IMR-90 (cell line): ENCODE measurements around the gene EEF1AKMT2. TPM values are rescaled to one million over a fixed set of nuclear protein-coding genes. Genes with fewer than 3 reads are reported as not detected.
A peak's percentile ranks its signal among the peaks of the same experiment; 100 is the strongest.

ENCODE experiments used
- ATAC-seq: fragments of 200-7000 bp; cut with Tn5 transposase; 2 replicates; pipeline ENCODE4 v1.9.1; 2020; ENCODE audit warnings: low read depth, mild to moderate bottlenecking, moderate library complexity
- BruUV-seq: library from RNA; stranded (reverse); fragments of 400-500 nt; replicated peaks from 2 replicates; lab custom pipeline; 2021; lab: Mats Ljungman, UMichigan
- CTCF ChIA-PET: fragments of 300-600 bp; formaldehyde crosslinking; extraction: SDS; loops from one replicate; lab custom pipeline; 2021; ENCODE audit warnings: antibody characterized with exemption; lab: Yijun Ruan, JAX
- POLR2A ChIA-PET: fragments of 300-600 bp; sonication (Branson Sonifier 250); formaldehyde crosslinking; loops from one replicate; lab custom pipeline; 2022; ENCODE audit warnings: antibody characterized with exemption; ENCODE audit not compliant: unreplicated experiment; lab: Charles Lee
- DNase-seq: peaks from one replicate; pipeline ENCODE4 v3.0.0; 2013
- H2AFZ ChIP-seq: replicated peaks from 2 replicates; pipeline ENCODE3; 2013; ENCODE audit warnings: low read length, mild to moderate bottlenecking; ENCODE audit not compliant: poor library complexity
- H2AK5ac ChIP-seq: 2 replicates; pipeline ENCODE4 v1.6.1; 2013; ENCODE audit warnings: low read depth, low read length, inconsistent platforms
- H2AK9ac ChIP-seq: replicated peaks from 2 replicates; pipeline ENCODE3; 2013; ENCODE audit warnings: mild to moderate bottlenecking, low read depth, low read length, moderate library complexity; ENCODE audit not compliant: poor library complexity
- H2BK120ac ChIP-seq: 2 replicates; pipeline ENCODE4 v1.6.1; 2013; ENCODE audit warnings: low read depth, low read length, inconsistent platforms
- H2BK15ac ChIP-seq: 3 replicates; pipeline ENCODE4 v1.6.1; 2013; ENCODE audit warnings: low read depth, low read length, inconsistent platforms
- H2BK20ac ChIP-seq: 2 replicates; pipeline ENCODE4 v1.6.1; 2013; ENCODE audit warnings: low read depth, mild to moderate bottlenecking, inconsistent platforms, low read length, moderate library complexity
- H2BK5ac ChIP-seq: 2 replicates; pipeline ENCODE4 v1.6.1; 2013; ENCODE audit warnings: mild to moderate bottlenecking, low read depth, low read length, inconsistent platforms; ENCODE audit not compliant: poor library complexity, severe bottlenecking
- H3K14ac ChIP-seq: replicated peaks from 2 replicates; pipeline ENCODE4 v1.6.1; 2013; ENCODE audit warnings: low read depth, low read length, inconsistent platforms
- H3K18ac ChIP-seq: 2 replicates; pipeline ENCODE4 v1.6.1; 2013; ENCODE audit warnings: low read depth, low read length, control low read depth
- H3K23ac ChIP-seq: 2 replicates; pipeline ENCODE4 v1.6.1; 2013; ENCODE audit warnings: low read depth, low read length, inconsistent platforms
- H3K27ac ChIP-seq: 2 replicates; pipeline ENCODE4 v1.5.1; 2013; ENCODE audit warnings: mild to moderate bottlenecking, control low read depth, low read length; ENCODE audit not compliant: insufficient read depth
- H3K27me3 ChIP-seq: 2 replicates; pipeline ENCODE4 v1.6.1; 2013; ENCODE audit warnings: low read length; ENCODE audit not compliant: control insufficient read depth, insufficient read depth
- H3K36me3 ChIP-seq: 2 replicates; pipeline ENCODE4 v1.6.1; 2013; ENCODE audit warnings: low read length, mixed read lengths; ENCODE audit not compliant: control insufficient read depth, insufficient read depth
- H3K4ac ChIP-seq: 2 replicates; pipeline ENCODE4 v1.6.1; 2013; ENCODE audit warnings: low read depth, low read length, inconsistent platforms
- H3K4me1 ChIP-seq: 2 replicates; pipeline ENCODE4 v1.6.1; 2013; ENCODE audit warnings: low read length, mixed read lengths; ENCODE audit not compliant: control insufficient read depth, insufficient read depth
- H3K4me2 ChIP-seq: 2 replicates; pipeline ENCODE4 v1.6.1; 2013; ENCODE audit warnings: low read depth, mild to moderate bottlenecking, control low read depth, low read length, moderate library complexity
- H3K4me3 ChIP-seq: 2 replicates; pipeline ENCODE4 v1.5.1; 2013; ENCODE audit warnings: low read depth, mild to moderate bottlenecking, control low read depth, low read length, moderate library complexity; ENCODE audit not compliant: insufficient read depth
- H3K56ac ChIP-seq: 2 replicates; pipeline ENCODE4 v1.6.1; 2013; ENCODE audit warnings: low read length, inconsistent platforms; ENCODE audit not compliant: insufficient read depth; ENCODE audit errors: extremely low read depth
- H3K79me1 ChIP-seq, 2 experiments: 2 replicates each; pipeline ENCODE4 v1.6.1; 2013; ENCODE audit warnings: low read length in 2 of 2, inconsistent platforms in 1 of 2, low read depth in 1 of 2
- H3K9ac ChIP-seq: 2 replicates; pipeline ENCODE4 v1.6.1; 2013; ENCODE audit warnings: low read depth, low read length, control low read depth
- H3K9me1 ChIP-seq: 2 replicates; pipeline ENCODE4 v1.6.1; 2013; ENCODE audit warnings: low read length, inconsistent platforms; ENCODE audit not compliant: insufficient read depth
- H3K9me3 ChIP-seq: 2 replicates; pipeline ENCODE4 v1.6.1; 2013; ENCODE audit warnings: low read length; ENCODE audit not compliant: control insufficient read depth, insufficient read depth
- H4K20me1 ChIP-seq: 2 replicates; pipeline ENCODE4 v1.6.1; 2013; ENCODE audit warnings: low read length, inconsistent platforms; ENCODE audit not compliant: insufficient read depth
- H4K5ac ChIP-seq: 2 replicates; pipeline ENCODE4 v1.6.1; 2013; ENCODE audit warnings: mild to moderate bottlenecking, low read depth, low read length, control low read depth
- H4K8ac ChIP-seq, 2 experiments: 2 replicates each; pipeline ENCODE4 v1.6.1; 2013; ENCODE audit warnings: low read depth in 2 of 2, low read length in 2 of 2, control low read depth in 1 of 2, inconsistent platforms in 1 of 2
- H4K91ac ChIP-seq: 2 replicates; pipeline ENCODE4 v1.6.1; 2013; ENCODE audit warnings: low read depth, low read length, inconsistent platforms; ENCODE audit not compliant: insufficient read depth
- BHLHE40 ChIP-seq: fragments of 150-350 bp; IDR thresholded peaks from 2 replicates; pipeline ENCODE4 v1.6.1; 2016; ENCODE audit warnings: mild to moderate bottlenecking, low read depth, low read length
- POLR2A ChIP-seq: IDR thresholded peaks from 2 replicates; pipeline ENCODE4 v1.6.1; 2012; ENCODE audit warnings: mild to moderate bottlenecking, low read depth, low read length
- RAD21 ChIP-seq: IDR thresholded peaks from 2 replicates; pipeline ENCODE4 v1.6.1; 2012; ENCODE audit warnings: low read length, improper control_type of control experiment
- SMC3 ChIP-seq: fragments of 150-350 bp; IDR thresholded peaks from 2 replicates; pipeline ENCODE4 v1.6.1; 2016; ENCODE audit warnings: low read depth, mild to moderate bottlenecking, antibody characterized with exemption, low read length, moderate library complexity
- WGBS, 2 experiments: methylation state at CpG; one replicate each; pipeline versions ENCODE4 v1.1.5 to v1.1.7; 2013; ENCODE audit warnings: missing lambda C conversion rate in 2 of 2; ENCODE audit not compliant: insufficient read length in 1 of 2; ENCODE audit errors: extremely low coverage in 2 of 2; 5-methylcytosine and 5-hydroxymethylcytosine counted together
- dilution Hi-C: fragments of 300-500 bp; cut with HindIII; formaldehyde crosslinking; loops from one replicate; pipeline ENCODE4 v1.14.3; 2018; ENCODE audit warnings: low sequenced_read_pairs; ENCODE audit not compliant: unreplicated experiment
- in situ Hi-C: fragments of 300-500 bp; cut with MboI; formaldehyde crosslinking; loops from 3 replicates; pipeline ENCODE4 v1.14.3; 2019; ENCODE audit warnings: low sequenced_read_pairs, inconsistent platforms, mixed read lengths
- intact Hi-C: fragments of 100-400 bp; cut with micrococcal nuclease; formaldehyde crosslinking; loops from 2 replicates; pipeline ENCODE4 v1.10.0; 2022
- polyA plus RNA-seq, 3 experiments: library from polyadenylated mRNA; depleted of rRNA; stranded (reverse); fragments of >200 nt; gene quantifications; 2 replicates each; pipeline ENCODE4 v1.2.3, GENCODE V29; 2012; ENCODE audit warnings: low replicate concordance in 1 of 3
- total RNA-seq: library from RNA; depleted of rRNA; stranded (reverse); fragments of >200 nt; gene quantifications from 2 replicates; pipeline ENCODE4 v1.2.3, GENCODE V29; 2012
- TF ChIP-seq, protein P1 (sequence below): conservative IDR thresholded peaks from 2 replicates; pipeline ENCODE4 v1.5.1; 2012; ENCODE audit warnings: mild to moderate bottlenecking, low read depth, low read length, improper control_type of control experiment

EEF1AKMT2 gene
- total and polyA plus RNA-seq, 2 of the 4 experiments (the other 2 are of a cell fraction), result 9.7 to 12.7 TPM

DNA sequence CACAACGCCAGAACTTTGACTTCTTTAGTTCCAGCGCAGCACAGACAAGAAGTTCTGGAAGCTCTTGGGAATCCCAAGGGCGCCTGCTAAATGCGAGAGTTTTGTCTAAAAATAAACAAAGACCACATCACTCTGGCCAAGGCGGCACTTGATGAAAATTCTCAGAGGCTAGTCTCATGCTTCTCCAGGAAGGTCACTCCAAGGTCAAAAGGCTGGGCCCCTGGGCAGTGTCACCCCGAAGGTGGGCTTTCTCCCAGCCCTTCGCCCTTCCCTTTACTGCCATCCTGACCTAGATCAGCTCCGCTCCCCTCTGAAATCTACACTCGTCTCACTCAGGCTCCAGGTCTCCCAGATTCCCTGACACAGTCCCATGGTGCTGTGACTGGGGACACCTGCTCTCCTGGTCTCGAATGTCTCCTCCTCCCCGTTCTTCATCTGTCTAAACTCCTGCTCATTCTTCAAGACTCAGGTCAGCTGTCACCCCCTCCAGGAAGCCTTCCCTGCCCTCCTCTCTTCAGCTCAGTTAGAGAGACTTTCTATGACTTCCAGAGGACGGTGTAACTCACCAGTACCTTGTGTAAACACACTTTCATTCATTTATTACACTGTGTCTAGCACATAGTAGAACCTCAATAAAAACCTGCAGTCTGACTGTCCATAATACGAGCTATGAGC, 58.0 kb downstream of the EEF1AKMT2 start:
- Histone ChIP-seq H4K91ac (no peak overlapping the region), H4K5ac (no peak overlapping the region), H2BK5ac (no peak overlapping the region), H3K18ac (no peak overlapping the region), H3K4me1 (peaks cover 18% of the 10 kb centered on the region), H2AFZ (peak overlapping the region; percentile 26), H3K9ac (no peak overlapping the region), H3K14ac (no peak overlapping the region), H3K9me1 (peaks cover 4% of the 10 kb centered on the region; the same call in 1 of the 2 replicates), H2AK9ac (peak overlapping the region; percentile 7), H3K4me2 (no peak overlapping the region), H3K23ac (no peak overlapping the region), H3K36me3 (0 out of 2 replicates have a peak, but pooled peaks cover 1% of the 10 kb centered on the region), H4K8ac (no peak overlapping the region), H2BK20ac (no peak overlapping the region), H3K27me3 (no peaks in the 10 kb centered on the region), H3K4ac (no peak overlapping the region), H3K27ac (no peak overlapping the region), H3K4me3 (no peak overlapping the region), H2BK120ac (no peak overlapping the region), H3K56ac (no peak overlapping the region), H2BK15ac (no peak overlapping the region), H3K9me3 (no peaks in the 10 kb centered on the region), H2AK5ac (no peak overlapping the region), H3K79me1 (peaks cover 3 to 33% of the 10 kb centered on the region in 2 experiments; a peak in 2 of 4 replicates), H4K20me1 (peaks cover 17% of the 10 kb centered on the region)
- in situ Hi-C loops (no loop called here), dilution Hi-C loops (no loop called here), intact Hi-C loops (no loop called here)
- no peak for TF ChIP-seq BHLHE40
- TF ChIP-seq SMC3, result no peak
- no peak for TF ChIP-seq POLR2A
- TF ChIP-seq, protein P1, sequence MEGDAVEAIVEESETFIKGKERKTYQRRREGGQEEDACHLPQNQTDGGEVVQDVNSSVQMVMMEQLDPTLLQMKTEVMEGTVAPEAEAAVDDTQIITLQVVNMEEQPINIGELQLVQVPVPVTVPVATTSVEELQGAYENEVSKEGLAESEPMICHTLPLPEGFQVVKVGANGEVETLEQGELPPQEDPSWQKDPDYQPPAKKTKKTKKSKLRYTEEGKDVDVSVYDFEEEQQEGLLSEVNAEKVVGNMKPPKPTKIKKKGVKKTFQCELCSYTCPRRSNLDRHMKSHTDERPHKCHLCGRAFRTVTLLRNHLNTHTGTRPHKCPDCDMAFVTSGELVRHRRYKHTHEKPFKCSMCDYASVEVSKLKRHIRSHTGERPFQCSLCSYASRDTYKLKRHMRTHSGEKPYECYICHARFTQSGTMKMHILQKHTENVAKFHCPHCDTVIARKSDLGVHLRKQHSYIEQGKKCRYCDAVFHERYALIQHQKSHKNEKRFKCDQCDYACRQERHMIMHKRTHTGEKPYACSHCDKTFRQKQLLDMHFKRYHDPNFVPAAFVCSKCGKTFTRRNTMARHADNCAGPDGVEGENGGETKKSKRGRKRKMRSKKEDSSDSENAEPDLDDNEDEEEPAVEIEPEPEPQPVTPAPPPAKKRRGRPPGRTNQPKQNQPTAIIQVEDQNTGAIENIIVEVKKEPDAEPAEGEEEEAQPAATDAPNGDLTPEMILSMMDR, result no peak
- no peak for TF ChIP-seq RAD21
- 81% methylated on average over 2 of the region's 13 CpGs; no CpG with 5 or more reads in 1 of the 2 experiments for WGBS, 2 experiments
- ChIA-PET POLR2A (no interaction called here), CTCF (interaction anchor here (0.7 kb wide), 1 partner anchor 14 kb away, joined by 3 read pairs; no protein-coding TSS in a partner anchor)
- ATAC-seq (no peak), DNase-seq (no peak)
- BruUV-seq, result no TSS peak
